NCI-H1417 (cell line): ENCODE measurements around the gene CABP7.

Source experiments
- DNase-seq, 3 experiments: peaks; one replicate each; lab custom pipeline; 2025; lab: John Stamatoyannopoulos, UW

CABP7 gene

DNA sequence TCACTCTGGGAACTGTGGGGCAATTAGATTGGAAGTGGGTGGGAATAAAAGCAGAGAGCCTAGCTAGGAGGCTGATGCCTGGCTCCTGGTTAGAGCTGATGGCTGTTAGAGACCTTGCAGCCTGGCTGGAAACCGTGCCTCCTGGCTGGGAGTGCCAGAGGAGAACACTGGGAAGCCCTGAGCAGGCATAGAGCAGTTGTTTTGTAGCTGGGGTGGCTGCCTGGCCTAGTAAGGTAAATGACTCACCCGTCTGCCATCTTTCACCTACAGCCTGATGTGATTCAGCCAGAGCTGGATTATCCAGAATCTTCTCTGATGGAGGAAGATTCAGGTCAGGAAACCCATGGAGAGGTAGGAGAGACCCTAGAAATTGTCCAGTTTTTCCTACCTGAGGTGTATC, 53.4 kb downstream of the CABP7 start:
- no peak for DNase-seq

DNA sequence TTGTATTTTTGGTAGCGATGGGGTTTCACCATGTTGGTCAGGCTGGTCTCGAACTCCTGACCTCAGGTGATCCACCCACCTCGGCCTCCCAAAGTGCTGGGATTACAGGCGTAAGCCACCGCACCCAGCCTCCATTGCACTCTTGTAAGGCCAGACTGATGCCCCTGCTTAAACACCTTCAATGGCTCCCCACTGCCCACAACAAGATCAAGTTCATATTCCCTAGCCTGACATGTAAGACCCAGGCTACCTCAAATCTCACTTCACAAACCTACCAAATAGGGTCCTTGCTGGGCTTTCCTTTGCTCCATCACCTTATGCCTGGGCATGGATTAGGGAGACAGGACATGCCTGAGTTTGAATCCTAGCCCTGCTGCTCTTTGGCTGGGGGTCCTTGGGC, 60.4 kb downstream of the CABP7 start:
- DNase-seq: no peak

DNA sequence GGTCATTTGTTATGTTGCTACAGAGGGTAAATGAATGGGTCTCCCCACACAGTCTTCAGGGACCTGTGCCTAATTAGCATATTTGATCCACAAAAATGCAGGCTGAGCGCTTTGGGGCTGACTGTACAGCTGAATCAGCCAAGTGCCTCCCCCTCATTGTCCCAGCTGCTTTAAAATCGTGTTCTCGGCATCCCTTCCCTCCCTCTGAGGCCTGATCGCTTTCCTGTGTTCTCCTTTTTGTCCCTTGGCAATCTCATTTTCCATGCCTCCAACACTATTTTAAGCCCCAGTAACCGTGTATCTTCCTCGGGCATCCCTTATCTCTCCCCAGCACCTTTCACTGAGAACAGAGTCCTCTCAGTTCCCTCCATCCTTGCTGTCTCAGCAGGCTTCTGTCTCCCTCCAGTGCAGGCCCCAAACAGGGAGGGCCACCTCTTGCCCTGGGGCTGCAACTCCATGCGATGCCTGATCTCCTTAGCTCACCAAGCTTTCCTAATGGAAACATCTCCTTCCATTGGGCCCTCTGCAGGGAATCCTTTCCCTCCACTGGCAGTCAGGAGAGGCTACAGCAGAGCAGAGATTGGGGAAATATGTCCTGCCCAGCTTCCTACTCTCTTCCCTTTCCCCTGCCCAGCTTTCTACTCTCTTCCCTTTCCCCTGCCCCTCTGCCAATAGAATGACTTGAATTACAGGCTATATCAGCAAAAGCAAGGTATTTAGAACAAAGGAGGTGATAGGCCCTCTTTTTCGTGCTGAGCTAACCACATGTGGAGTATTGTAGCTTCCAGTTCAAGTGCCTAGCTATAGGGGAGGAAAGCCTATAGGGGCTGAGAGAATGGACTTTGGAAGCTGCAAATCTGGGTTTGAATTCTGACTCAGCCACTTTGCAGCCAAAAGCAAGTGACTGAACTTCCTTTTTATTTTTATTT, 61.2 kb downstream of the CABP7 start:
- no peak for DNase-seq
